Esophagus muscularis mucosa (tissue), 3 donors: ENCODE data around the gene PCNX4.

Experiments used
- POLR2A ChIP-seq: fragments of 450-650 bp; IDR thresholded peaks from one replicate; pipeline ENCODE4 v1.6.1; 2017; ENCODE audit warnings: antibody characterized with exemption, moderate library complexity, mild to moderate bottlenecking, low read depth
- POLR2AphosphoS5 ChIP-seq, 2 donors: sonication (generic); formaldehyde crosslinking; IDR thresholded peaks; one replicate each; pipeline ENCODE4 v1.6.1; 2017; ENCODE audit warnings: antibody characterized with exemption in 2 of 2
- TF ChIP-seq, protein P1 (sequence below), 3 experiments: fragments of 200-600 bp in 2 of 3; fragments of 450-650 bp in 1 of 3; sonication (generic) in 2 of 3; IDR thresholded peaks; one replicate each; pipeline ENCODE4 v1.5.1; 2017 to 2019; ENCODE audit warnings: antibody characterized with exemption in 3 of 3, mild to moderate bottlenecking in 2 of 3, moderate library complexity in 1 of 3

DNA sequence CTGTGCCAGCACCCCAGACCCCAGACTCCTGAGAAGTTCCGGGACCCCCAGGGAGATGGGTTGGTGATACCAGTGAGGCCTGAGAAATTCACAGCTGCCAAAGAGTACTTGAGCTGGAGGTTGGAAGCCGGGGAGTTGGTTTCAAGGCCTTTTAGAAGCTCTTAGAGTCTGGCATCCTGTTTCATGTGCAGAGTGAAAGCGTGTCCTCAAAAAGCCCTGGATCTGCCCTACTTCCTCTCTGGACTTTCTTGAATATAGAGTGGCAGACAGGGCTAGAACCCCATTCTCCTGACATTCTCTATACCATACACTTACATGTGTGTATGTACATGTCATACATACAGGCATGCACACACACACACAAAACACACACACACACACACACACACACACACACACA, 126.0 kb downstream of the PCNX4 start:
- TF ChIP-seq, protein P1, sequence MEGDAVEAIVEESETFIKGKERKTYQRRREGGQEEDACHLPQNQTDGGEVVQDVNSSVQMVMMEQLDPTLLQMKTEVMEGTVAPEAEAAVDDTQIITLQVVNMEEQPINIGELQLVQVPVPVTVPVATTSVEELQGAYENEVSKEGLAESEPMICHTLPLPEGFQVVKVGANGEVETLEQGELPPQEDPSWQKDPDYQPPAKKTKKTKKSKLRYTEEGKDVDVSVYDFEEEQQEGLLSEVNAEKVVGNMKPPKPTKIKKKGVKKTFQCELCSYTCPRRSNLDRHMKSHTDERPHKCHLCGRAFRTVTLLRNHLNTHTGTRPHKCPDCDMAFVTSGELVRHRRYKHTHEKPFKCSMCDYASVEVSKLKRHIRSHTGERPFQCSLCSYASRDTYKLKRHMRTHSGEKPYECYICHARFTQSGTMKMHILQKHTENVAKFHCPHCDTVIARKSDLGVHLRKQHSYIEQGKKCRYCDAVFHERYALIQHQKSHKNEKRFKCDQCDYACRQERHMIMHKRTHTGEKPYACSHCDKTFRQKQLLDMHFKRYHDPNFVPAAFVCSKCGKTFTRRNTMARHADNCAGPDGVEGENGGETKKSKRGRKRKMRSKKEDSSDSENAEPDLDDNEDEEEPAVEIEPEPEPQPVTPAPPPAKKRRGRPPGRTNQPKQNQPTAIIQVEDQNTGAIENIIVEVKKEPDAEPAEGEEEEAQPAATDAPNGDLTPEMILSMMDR (IDR thresholded peaks at IDR 0.05) = no peak
- TF ChIP-seq POLR2A (no peak), POLR2AphosphoS5 (IDR thresholded peaks at IDR 0.05) (no peak)
